LNCaP clone FGC (cell line): ENCODE results near the gene AP4M1.
A peak's percentile ranks its signal among the peaks of the same experiment; 100 is the strongest.

Experiments
- DNase-seq: peaks from one replicate; pipeline ENCODE4 v3.0.0-alpha.2; 2011; ENCODE audit warnings: low read depth
- H3K4me3 ChIP-seq: 2 replicates; pipeline ENCODE4 v1.5.1; 2011; ENCODE audit warnings: mild to moderate bottlenecking, low read depth, low read length, control low read depth
- CTCF ChIP-seq: IDR thresholded peaks from 2 replicates; pipeline ENCODE4 v1.5.1; 2012; ENCODE audit warnings: mild to moderate bottlenecking; ENCODE audit not compliant: control insufficient read depth, insufficient read depth; ENCODE audit errors: extremely low read depth

The AP4M1 gene

GRCh38 chr7:100148225-100148558, 46.7 kb downstream of the AP4M1 start:
- TF ChIP-seq CTCF: no peak
- no peak for DNase-seq
- H3K4me3 ChIP-seq: peak overlapping the region; percentile 99

- DNase-seq: peak; percentile 99
- TF ChIP-seq CTCF: no peak
- H3K4me3 ChIP-seq: peak within 1 kb of the TSS; percentile 99
Observed at GRCh38 chr7:100148559-100149328, 47.3 kb downstream of the AP4M1 start, which contains the start of gene LAMTOR4. Gene LAMTOR4, plus strand, starts transcription at chr7:100148918. Its CDS starts 55 bp downstream, at chr7:100148973.

GRCh38 chr7:100152404-100152803, 51.0 kb downstream of the AP4M1 start:
- DNase-seq: no peak
- no peak for TF ChIP-seq CTCF
- H3K4me3 ChIP-seq: no peak overlapping the region

- no peak overlapping the region for H3K4me3 ChIP-seq
- no peak for DNase-seq
- TF ChIP-seq CTCF: no peak
Observed at GRCh38 chr7:100152937-100153666, 51.7 kb downstream of the AP4M1 start.

GRCh38 chr7:100153708-100154535, 52.5 kb downstream of the AP4M1 start:
- no peak for TF ChIP-seq CTCF
- DNase-seq: no peak
- H3K4me3 ChIP-seq: no peak overlapping the region

- no peak for DNase-seq
- no peak for TF ChIP-seq CTCF
- H3K4me3 ChIP-seq: no peak overlapping the region
Observed at GRCh38 chr7:100154651-100155491, 53.4 kb downstream of the AP4M1 start.
